AG10803 (cell line): Measurements from ENCODE around the gene KMT5C.

ENCODE experiments used
- DNase-seq: peaks from one replicate; pipeline ENCODE4 v3.0.0; 2010; ENCODE audit warnings: low read depth
- H3K4me3 ChIP-seq: 2 replicates; pipeline ENCODE4 v1.5.1; 2011; ENCODE audit warnings: mild to moderate bottlenecking, low read length, control low read depth
- CTCF ChIP-seq: conservative IDR thresholded peaks from 2 replicates; pipeline ENCODE4 v1.5.1; 2011; ENCODE audit warnings: mild to moderate bottlenecking, low read length, control low read depth, inconsistent platforms

KMT5C gene

GRCh38 chr19:55392820-55393761 is 53.4 kb downstream of the KMT5C start:
- no peak overlapping the region for H3K4me3 ChIP-seq
- TF ChIP-seq CTCF = no peak
- DNase-seq = no peak
